NCI-H748 (cell line): ENCODE results near the gene BRD3.

Experiments
- DNase-seq: peaks from one replicate; lab custom pipeline; 2025; ENCODE audit not compliant: unreplicated experiment; lab: John Stamatoyannopoulos, UW

BRD3 gene

DNA sequence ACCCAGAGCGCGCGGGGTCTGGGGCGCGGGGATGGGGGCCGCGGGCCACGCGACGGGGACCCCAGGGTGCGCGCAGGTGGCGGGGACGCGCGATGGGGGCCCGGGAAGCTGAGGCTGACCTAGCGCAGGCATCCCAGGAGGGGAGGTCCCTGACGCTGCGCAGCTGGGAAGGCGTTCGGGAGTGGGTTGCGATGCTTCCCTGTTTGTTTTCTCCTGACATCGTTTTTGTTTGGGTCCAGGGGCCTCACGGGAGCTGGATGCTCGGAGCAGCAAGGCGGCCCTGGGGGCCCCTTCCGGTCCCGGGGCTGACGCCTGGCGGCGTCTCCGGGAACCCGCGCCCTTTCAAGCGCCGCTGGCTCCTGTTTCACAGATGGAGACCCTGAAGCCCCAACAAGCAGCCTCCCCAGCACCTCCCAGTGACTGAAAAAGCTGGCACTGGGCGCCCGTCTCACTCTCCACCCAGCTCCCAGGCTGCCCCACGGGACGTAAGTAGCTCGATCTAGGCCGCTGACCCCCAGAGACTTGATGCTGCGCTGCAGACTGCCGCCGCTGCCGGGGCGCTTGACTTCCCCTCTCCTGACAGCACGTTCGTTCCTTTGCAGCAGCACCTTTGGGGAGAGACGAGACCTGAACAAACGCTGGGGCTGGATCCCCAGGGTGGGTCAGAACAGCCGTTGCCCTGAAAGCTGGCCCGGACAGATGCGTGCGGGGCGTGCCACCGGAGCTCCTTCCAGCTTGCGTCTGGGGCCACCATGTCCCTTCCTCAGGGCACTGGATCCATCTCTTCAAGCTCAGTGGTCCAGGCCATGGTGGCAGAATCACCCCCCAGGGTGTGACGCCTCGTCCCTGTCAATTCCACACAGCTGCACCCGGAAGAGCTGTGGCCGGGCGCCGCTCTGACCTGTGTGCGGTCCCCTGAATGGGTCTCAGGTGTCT, 42.0 kb downstream of the BRD3 start:
- peak; percentile 70 for DNase-seq

DNA sequence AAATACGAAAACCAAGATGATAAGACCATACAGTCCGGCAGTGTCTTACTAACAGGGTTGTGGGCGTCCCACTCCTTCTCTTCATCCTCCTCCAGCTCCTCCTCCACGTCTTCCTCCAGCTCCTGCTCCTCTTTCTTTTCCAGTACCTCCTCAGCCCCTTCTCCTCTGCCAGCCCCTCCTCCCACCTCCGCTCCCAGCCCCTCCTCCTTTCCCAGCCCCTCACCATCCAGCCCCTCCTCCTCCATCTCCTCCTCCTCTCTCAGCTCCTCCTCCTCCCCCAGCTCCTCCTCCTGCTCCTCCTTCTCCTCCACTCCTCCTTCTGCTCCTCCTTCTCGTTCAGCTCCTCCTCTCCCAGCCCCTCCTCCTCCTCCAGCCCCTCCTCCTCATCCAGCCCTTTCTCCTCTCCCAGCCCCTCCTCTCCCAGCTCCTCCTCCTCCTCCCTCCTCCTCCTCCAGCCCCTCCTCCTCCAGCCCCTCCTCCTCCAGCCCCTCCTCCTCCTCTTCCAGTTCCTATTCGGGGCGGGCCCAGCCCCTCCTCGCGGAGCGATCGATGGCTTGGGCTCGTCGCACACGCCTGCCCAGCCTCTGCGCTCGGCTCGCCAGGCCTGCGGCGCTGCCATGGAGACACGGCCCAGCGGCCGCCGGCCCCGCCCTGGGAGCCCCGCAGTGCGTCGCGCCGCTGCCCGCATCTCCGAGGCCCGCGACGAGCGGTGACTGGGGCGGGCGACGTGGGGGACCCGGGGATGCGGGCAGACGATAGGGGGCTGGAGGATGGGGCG, 42.8 kb downstream of the BRD3 start, which contains the start of gene BRD3OS:
BRD3OS (plus strand) TSS at position 654 of the 778 bp plus-strand sequence. CDS start 1,267 bp downstream, outside the sequence.
- DNase-seq = peak; percentile 99

DNA sequence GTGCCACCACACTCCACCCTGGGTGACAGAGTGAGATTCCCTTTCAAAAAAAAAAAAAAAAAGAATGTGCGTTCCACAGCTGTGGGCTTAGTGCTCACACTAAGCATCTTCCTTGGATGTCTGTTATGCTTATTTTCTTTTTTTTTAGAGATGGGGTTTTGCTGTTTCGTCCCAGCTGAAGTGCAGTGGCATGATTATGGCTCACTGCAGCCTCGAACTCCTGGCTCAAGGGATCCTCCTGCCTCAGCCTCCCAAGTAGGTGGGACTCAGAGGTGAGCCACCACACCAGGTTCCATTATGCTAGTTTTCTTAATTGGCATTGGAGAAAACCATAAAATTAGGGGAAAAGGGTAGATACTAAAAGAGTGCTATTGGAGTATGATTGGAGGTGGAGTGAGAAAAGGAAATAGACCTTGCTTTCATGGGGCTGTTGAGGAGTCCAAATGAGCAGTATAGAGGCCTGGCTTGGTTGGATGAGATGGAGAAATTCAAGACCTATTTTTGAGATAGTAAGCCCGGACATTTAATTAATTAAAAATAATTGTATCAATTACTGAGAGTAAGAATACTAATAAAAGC, 43.5 kb downstream of the BRD3 start:
- no peak for DNase-seq

- no peak for DNase-seq
These were observed 52.9 kb downstream of the BRD3 start for GRCh38 chr9:134014946-134015345.

GRCh38 chr9:134011401-134011800, 56.4 kb downstream of the BRD3 start:
- no peak for DNase-seq

DNA sequence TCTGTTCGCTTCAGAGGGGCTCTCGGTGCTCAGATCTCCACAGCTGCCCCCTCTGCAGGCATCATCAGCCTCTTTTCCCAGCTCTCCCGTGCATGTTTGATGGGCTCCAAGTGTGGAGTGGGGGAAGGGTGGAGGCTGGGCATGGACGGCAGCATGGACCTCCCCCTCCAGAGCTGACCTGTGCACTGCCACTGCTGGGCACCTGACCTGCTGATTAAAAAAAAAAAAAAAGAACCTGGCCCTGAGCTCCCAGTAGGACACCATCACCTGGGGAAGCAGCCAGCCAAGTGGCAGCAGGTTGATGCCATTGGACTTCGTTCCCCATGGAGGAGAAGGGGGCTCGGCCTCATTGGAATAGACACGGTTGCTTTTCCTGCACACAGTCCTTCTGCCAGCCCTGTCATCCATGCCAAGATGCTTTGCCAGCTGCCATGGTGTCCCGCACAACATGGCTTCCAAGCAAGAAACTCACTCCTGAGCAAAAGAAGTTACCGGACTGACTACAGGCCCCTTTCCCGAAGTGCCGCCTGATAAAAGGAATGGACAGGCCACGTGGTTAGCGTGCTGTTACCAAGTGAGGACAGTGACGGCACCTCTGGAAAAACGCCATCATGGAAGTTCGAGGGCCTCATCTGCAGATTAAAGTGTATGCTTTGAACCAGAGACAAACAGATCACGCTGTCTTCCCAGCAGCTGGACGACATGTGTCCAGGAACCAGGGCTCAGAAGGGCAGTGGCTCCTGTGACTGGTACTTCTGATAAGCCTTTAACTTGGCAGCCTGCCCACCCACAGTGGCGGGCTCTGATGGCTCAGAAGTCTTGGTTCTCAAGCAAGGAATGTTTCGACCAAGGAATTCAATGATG, 57.3 kb downstream of the BRD3 start:
- no peak for DNase-seq

DNA sequence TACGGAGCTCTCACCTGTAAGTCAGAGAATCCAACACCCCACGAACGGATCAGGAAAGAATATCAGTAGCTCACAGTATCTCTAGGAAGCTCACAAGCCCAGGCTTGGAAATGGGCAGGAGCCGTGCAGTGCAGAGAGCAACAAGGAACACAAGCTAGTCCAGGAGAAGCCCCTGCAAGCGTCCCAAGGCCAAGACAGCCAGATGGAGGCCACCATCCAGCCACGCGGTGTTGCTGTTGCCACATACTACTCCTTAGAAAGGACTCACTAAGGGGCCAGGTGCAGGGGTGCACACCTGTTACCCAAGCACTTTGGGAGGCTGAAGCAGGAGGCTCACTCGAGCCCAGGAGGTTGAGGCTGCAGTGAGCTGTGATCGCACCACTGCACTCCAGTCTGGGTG, 60.3 kb downstream of the BRD3 start:
- DNase-seq = no peak

DNA sequence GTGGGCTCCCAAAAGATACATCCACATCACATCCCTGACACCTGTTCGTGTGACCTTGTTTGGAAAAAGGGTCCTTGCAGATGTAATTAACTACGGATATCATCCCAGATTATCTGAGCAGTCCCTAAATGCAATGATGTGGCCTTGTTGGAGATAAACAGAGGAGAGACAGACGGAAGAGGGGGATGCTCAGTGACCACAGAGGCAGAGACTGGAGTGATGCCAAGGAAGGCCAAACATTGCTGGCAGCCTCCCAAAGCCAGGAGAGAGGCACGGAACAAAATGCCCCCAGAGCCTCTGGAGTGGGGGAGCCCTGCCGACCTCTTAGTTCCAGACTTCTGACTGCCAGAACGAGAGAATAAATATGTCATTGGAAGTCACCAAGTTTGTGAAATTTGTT, 60.7 kb downstream of the BRD3 start:
- DNase-seq = peak; percentile 16

- DNase-seq = no peak
These were observed 62.4 kb downstream of the BRD3 start for GRCh38 chr9:134005381-134005780.

- DNase-seq = no peak
These were observed 62.9 kb downstream of the BRD3 start for GRCh38 chr9:134004881-134005280.

- no peak for DNase-seq
These were observed 63.5 kb downstream of the BRD3 start for GRCh38 chr9:134004131-134004873.

DNA sequence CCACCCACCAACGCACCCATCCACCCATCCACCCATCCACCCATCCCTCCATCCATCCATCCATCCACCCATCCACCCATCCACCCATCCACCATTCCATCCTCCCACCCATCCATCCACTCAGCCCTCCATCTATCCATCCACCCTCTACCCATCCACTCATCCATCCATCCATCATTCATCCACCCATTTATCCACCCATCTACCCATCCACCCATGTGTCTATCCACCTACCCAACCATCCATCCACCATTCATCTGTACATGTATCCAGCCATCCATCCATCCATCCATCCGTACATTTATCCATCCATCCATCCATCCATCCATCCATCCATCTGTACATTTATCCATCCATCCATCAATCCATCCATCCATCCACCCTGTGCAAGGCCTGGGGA, 64.6 kb downstream of the BRD3 start:
- DNase-seq = no peak

DNA sequence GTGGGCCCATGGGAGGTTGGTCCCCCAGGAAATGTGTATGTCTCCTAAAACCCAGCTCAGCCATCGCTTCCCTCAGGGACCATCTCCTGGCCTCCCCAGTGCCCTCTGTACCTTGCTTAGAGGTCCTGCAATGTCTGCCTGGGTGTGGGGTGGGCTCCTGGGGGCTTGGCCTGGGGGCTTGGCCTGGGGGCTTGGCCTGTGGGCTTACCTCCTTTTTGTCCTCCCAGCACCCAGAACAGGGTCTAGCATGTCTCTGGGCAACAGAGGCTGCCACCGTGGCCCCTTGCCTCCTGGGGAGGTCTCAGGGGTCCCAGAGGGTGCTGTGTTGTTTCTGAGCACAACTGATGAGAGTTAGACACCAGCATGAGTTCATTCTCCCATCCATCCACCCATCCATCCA, 65.0 kb downstream of the BRD3 start:
- DNase-seq = no peak

GRCh38 chr9:133999851-134000265, 68.0 kb downstream of the BRD3 start:
- DNase-seq = no peak

DNA sequence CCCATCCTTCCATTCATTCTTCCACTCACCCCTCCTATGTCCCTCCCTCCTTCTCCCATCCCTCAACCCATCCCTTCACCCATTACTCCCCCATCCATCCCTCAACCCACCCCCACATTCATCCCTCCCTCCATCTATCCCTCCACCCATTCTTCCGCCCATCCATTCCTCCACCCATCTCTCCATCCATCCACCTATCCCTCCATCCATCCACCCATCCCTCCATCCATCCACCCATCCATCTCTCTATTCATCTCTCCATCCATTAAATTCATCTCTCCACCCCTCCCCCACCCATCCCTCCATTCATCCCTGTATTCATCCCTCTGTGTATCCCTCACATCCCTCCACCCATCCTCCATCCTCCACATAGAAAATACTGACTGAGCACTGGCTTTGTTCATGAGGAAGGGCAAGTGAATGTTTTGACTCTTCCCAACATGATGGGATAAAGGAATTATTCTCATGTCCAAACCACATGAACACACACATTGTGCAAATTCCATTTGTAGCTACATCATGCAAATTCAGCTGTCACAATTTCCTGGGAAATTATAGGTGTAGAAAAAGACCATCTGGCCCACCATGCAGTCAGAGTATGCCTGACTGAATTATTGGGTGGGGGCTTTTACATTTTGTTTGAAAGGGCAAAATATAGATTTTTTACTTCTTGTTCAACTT, 68.8 kb downstream of the BRD3 start:
- no peak for DNase-seq

GRCh38 chr9:133997584-133997983, 70.2 kb downstream of the BRD3 start:
- no peak for DNase-seq

- DNase-seq = no peak
These were observed 71.0 kb downstream of the BRD3 start for GRCh38 chr9:133996531-133997520.
